Measurements from ENCODE around the gene GPR15LG.
"Not testable (repeated sequence)": the region's sequence is repeated elsewhere in the genome, so short reads cannot be mapped to it uniquely, and the experiment has no call there.

GPR15LG gene

DNA sequence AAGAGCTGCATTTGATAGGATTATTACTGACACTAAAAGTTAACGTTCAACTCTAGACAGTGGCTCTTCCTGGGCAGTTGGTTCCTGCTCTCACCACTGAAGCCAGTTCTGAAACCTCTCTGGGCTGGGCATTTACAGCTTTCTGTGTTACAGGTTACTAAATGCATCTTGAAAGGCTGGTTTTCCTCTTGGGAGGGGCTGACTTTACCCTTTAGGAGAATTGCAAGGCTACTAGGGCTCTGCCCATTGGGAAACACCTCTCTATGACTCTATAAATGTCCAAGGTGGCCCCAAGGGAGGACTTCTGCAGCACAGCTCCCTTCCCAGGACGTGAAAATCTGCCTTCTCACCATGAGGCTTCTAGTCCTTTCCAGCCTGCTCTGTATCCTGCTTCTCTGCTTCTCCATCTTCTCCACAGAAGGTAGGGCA, at the start of gene GPR15LG:
Gene GPR15LG (plus strand): TSS at position 301 of the 429 bp plus-strand sequence. CDS start 51 bp downstream, at position 352.
- no peak for DNase-seq

DNA sequence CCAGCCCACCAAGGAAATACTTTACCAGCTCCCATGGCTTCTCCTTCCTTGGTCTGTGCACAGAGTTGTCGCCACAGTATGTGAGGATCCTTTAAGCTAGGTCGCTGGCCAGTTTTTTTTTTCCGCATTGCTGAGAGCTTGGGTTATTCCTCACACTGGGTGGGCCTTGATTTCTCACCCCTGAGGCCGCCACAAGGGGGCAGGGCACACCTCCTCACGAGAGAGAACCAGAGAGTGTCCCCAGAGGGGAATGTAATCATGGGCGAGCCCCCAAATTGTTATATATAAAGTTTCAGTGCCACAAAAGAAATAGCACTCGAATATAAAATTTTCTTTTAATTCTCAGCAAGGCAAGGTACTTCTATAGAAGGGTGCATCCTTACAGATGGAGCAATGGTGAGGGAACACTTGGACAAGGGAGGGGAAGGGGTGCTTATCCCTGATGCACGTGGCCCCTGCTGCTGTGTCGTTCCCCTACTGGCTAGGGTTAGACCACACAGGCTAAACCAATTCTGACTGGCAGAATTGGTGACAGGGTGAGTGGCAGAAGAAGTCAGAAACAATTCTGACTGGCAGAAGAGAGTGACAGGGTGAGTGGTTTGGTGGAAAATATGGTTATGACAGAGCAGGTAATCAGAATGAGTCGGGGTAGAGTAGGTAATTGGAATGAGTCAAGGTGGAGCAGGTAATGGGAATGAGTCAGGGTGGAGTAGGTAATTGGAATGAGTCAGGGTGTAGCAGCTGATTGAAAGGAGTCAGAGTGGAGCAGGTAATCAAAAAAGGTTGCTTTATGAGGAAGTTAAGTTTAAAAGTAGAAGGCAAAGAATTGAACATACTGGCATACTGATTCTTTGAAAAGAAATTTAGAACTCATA, 47.5 kb upstream of the GPR15LG start:
- not testable (repeated sequence) for DNase-seq

DNA sequence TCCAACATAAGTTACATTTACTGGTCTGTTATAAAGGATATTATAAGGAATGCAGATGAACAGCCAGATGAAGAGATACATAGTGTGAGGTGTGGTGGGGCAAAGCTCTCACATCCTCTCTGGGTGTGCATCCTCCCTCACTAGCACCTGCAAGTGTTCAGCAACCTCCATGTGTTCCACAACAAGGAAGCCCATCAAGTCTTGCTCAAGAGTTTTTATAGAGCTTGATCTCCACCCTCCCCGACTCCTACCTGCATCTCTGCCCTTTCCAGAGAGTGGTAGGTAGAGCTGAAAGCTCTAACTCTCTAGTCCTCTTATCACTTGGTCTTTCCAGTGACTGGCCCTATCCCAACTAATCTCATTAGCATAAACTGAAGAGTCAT, 46.8 kb upstream of the GPR15LG start:
- DNase-seq: no peak

- no peak for DNase-seq
Measured at GRCh38 chr10:84135836-84136235, 37.8 kb upstream of the GPR15LG start.

- DNase-seq: no peak
Measured at GRCh38 chr10:84137811-84138210, 35.8 kb upstream of the GPR15LG start.

GRCh38 chr10:84138478-84139125, 35.0 kb upstream of the GPR15LG start:
- peak in 1 of 56 donors; percentile 37 for DNase-seq

DNA sequence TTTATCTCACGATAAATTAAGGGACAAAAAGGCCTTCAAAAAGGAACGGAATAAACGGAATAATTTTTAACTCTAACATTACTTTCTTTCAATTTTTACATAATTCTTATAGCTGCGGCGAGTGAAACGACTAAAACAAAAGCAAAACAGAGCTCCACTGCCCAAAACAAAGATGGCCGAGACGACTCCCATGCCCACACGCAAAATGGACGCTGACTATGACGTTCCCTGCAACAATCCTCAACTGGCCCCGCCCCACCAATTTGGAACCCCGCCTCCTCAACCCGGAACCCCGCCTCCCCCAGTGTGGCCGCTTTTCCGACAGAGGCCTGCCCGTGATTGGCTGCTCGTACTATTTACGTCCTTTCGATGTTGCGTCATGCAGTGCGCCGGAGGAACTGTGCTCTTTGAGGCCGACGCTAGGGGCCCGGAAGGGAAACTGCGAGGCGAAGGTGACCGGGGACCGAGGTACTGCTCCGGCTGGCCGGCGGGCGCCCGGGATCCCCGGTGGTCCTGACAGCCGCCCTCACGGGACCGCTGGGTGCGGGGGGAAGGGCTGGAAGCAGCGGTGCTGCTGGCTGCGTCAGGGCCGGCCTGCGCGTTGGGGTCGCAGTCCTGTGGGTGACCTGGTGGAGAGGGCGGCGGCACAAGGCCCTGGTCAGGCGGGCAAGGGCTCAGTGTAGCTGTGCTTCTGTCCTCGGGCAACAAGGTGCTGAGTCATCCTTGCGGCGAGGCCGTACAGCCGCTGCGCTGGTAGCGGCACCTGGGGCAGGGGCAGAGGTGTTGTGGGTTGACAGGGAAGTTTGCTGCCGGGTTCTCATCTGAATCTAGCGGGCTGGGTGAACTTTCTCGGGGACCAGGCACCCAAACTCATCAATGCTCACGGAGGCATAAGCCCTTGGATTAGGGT, 34.2 kb upstream of the GPR15LG start, which contains the start of gene GHITM:
Gene GHITM (plus strand): TSS at position 384 of the 910 bp plus-strand sequence. CDS start 1,992 bp downstream, outside the sequence.
- peak; percentile 47 to 99 (median 98) for DNase-seq

- DNase-seq: peak in 1 of 56 donors; percentile 34
Measured at GRCh38 chr10:84140036-84140379, 33.6 kb upstream of the GPR15LG start.

GRCh38 chr10:84147347-84147746, 26.3 kb upstream of the GPR15LG start:
- DNase-seq: no peak

DNA sequence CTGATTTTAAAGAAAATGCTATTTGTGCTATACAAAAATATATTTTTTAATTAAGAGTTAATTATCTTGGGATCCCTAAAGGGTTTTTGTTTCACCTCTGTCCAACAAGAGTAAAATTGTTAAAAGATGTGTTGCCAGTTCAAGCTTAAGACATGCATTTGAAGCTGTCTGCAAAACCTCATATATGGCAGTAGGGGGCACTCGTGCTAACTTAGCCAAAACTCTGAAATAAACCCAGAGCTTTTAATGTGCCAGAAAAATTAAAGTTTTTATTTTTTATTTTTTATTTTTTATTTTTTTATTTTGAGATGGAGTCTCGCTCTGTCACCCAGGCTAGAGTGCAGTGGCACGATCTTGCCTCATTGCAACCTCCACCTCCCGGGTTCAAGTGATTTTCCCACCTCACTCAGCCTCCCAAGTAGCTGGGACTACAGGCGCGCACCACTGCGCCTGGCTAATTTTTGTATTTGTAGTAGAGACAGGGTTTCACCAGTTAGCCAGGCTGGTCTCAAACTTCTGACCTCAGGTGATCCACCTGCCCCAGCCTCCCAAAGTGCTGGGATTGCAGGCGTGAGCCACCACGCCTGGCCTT, 25.5 kb upstream of the GPR15LG start:
- peak in 1 of 56 donors; percentile 14 for DNase-seq

- no peak for DNase-seq
Measured at GRCh38 chr10:84149854-84150253, 23.7 kb upstream of the GPR15LG start.

GRCh38 chr10:84152769-84153168, 20.8 kb upstream of the GPR15LG start:
- DNase-seq: no peak

DNA sequence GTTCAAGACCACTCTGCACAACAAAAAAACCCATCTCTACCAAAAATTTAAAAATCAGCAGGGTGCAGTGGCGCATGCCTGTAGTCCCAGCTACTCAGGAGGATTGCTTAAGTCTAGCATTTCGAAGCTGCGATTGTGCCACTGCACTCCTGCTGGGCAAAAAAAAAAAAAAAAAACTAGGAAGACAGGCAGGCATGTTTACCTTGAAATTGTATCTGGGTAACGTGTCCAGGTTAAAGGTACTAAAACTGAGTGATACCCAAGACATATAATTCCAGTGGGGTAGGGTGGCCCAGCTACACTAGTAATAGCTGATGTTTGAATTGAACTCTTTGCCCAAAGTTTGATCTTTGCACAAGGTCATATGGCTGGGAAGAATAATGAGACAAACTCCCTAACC, 18.1 kb upstream of the GPR15LG start:
- no peak for DNase-seq

GRCh38 chr10:84156009-84156408, 17.6 kb upstream of the GPR15LG start:
- DNase-seq: no peak

DNA sequence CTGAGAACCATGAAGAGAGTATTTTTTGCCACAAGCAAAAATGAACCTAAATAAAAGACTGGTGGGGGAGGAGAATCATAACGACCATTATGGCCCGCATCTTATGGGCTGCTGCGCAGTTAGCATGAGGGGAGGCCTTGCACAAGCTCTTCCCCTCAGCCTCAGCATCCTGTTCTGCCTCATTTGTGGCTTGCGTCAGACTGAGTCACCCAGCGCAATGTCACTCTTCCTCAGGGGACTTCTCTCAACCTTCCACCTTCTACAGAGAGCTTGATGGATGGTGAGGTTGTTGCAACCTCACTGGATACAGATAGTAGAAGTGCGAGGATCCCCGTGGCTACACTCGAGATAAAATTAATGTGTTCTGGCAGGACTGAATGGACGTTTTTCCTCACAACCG, 16.8 kb upstream of the GPR15LG start:
- no peak for DNase-seq

DNA sequence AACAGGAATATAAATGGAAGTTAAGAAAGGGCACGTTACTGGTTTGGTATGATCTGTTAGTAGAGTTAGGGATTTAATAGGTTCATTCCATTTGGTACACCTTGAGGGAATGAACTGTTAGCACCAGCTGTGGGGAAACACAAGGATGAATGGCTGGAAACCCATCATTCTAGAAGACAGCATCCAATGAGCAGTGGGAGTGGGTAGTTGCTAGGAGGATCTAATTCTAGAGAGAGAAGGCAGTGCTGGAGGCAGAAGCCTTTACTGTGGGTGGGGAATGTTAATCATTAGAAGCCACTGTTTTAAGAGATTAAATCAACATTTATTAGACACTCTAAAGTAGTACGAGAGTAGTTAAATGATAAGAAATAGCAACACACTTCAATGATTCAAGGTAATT, 15.5 kb upstream of the GPR15LG start:
- no peak for DNase-seq

DNA sequence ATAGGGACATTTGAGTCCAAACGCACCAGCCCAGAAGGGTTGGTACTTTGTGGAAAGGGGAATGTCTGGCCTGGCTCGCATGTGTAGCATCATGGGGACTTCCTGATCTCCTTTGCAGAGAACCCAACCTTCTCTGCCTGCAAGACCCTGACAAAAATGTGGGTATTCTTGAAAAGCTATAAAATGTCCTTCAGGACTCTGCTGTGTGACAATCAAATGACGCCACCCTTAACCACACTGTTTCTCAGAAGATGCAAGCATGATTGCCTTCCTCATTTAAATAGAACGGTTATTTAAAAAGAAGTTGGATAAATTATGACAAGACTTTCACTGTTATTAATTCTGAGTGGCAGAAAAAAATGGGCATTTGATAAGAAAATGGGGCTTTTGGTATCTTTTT, 15.1 kb upstream of the GPR15LG start:
- no peak for DNase-seq

DNA sequence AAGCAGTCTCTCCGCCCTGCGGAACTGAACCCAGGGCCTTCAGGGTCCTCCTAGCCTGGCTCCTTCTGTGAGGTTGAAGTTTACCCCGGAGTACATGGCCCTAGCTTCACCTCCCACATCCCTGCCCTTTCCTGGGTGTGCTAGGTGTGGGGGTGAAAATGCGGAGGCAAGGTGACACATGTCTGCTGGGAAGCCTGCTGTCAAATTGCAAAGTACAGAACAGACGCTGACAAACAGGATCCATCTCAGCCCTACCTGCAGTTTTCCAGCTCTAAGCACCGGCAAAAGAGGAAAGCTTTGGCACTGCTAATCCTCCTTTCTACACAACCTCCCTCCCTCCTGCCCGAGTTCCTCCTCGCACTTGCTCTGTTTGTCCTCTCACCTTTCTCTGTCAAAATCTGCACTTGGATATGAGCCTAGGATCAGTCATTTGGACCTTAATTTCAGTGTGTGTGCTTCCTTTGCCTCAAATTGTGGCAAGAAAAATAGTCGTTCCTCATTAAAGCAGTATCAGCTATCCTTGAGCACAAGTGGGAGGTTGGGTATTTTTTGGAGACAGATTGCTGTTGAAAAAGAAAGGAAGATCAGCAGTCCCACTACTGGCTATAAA, 14.4 kb upstream of the GPR15LG start:
- peak in 1 of 56 donors; percentile 16 for DNase-seq

GRCh38 chr10:84160663-84161362, 12.8 kb upstream of the GPR15LG start:
- DNase-seq: no peak

DNA sequence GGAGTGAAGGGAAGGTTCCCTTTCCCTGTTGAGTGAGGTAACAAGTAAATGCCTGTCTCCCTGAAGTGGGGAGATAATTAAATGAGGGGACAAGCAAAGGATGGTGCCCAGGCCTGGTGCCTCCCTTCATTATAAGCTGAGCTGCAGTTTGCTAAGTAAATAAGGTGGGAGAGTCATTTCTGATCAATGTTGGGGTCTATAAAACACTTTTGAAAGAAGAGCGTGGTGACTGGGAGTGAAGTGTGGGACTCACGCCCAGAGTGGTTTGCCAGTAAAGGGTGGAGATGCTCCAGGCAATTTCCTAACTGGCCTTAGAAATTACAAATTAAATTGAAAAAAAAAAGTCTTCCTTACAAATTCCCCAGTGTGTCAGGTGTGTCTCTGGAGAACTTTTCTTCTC, 9.6 kb upstream of the GPR15LG start:
- DNase-seq: no peak

Measured in amygdala (tissue), 56 donors.